ENCODE results near the gene CAMK2G.
A peak's percentile ranks its signal among the peaks of the same experiment; 100 is the strongest.
"Not testable (repeated sequence)": the region's sequence is repeated elsewhere in the genome, so short reads cannot be mapped to it uniquely, and the experiment has no call there.

CAMK2G gene

GRCh38 chr10:73874267-73875138 lies at the start of gene CAMK2G:
Gene CAMK2G, minus strand, starts transcription at chr10:73874555. Its CDS starts 94 bp downstream, at chr10:73874461.
- H3K4me3 ChIP-seq (ENCODE audit: low read depth, low read length): peak within 1 kb of the TSS; percentile 63
- DNase-seq (ENCODE audit: low read depth): peak; percentile 45

DNA sequence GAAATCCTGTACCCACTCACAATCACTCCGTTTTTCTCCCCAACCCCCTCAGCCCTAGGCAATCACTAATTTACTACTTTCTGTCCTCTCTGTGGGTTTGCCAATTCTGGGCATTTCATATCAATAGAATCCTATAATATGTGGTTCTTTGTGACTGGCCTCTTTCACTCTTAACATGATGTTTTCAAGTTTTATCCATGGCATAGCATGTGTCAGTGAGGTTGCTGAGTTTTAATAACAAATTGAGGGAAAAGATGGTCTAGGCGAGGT lies 48.4 kb upstream of the CAMK2G start:
- no peak for DNase-seq (ENCODE audit: low read depth)

DNA sequence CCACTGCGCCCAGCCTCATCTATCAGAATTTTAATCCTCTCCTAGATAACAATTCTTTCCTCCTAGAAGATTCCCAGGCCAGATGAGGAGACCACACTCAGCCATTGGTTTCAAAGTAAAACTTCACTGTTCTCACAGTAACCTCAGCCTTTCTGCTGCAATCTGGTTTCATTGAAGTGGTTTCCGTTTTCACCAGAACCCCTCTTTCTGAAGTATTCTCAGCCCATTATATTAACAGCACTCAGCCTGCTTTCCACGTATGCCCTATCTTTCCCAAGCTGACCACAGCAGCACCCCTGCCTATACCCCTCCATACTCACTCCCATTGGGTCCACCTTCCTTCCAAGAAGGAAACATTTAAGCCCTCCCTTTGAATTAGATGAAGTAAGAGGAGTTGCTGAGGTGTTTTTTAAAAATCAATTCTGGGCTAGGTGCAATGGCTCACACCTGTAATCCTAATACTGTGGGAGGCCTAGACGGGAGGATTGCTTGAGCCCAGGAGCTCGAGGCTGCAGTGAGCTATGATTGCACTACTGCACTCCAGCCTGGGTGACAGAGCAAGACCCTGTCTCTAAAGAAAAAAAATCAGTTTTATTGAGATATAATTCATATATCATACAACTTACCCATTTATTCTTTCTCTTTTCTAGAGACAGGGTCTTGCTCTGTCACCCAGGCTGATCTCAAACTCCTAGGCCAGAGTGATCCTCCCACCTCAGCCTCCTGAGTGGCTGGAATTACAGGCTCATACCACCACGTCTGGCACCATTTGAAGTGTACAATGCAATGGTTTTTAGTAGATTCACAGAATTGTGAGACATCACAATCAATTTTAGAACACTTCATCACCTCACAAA lies 47.9 kb upstream of the CAMK2G start:
- no peak for DNase-seq (ENCODE audit: low read depth)
- no peak overlapping the region for H3K4me3 ChIP-seq (ENCODE audit: low read depth, low read length)

More for the DNA sequence above, 48.4 kb upstream of the CAMK2G start:
- H3K4me3 ChIP-seq (ENCODE audit: low read depth, low read length): no peak overlapping the region

DNA sequence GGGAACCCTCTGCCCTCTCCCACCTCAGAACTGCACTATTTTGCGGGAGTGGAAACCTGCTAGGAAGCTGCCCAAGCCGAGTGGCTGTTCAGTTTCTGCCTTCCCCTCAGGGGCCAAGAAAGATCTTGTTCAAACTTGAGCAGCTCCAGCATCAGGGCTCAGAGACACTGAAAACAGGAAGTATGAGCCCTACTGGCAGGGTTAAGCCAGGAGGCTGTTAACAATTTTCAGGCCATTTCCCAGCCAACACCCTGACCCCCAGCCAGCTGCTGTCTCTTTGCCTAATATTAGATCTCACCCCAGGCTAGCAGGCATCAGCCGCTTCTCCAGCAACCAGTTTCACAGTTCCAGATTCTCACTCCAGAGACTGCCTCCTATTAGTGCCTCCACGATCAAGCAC lies 45.7 kb upstream of the CAMK2G start:
- H3K4me3 ChIP-seq (ENCODE audit: low read depth, low read length): no peak overlapping the region
- no peak for DNase-seq (ENCODE audit: low read depth)

DNA sequence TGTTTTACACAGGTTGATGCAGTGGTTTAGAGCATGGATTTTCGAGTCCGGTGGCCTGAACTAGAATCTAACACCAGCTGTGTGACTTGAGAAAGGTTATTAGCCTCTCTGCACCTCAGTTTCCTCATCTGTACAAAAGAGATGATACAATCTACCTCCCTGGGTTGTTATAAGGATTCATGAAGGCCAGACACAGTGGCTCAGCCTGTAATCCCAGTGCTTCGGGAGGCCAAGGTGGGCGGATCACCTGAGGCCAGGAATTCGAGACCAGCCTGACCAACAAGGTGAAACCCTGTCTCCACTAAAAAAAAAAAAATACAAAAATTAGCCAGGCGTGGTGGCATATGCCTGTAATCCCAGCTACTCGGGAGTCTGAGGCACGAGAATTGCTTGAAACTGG lies 45.1 kb upstream of the CAMK2G start:
- not testable (repeated sequence) for DNase-seq (ENCODE audit: low read depth); H3K4me3 ChIP-seq (ENCODE audit: low read depth, low read length)

- DNase-seq (ENCODE audit: low read depth): no peak
- H3K4me3 ChIP-seq (ENCODE audit: low read depth, low read length): no peak overlapping the region
Measured at GRCh38 chr10:73917566-73918305, 43.4 kb upstream of the CAMK2G start.

DNA sequence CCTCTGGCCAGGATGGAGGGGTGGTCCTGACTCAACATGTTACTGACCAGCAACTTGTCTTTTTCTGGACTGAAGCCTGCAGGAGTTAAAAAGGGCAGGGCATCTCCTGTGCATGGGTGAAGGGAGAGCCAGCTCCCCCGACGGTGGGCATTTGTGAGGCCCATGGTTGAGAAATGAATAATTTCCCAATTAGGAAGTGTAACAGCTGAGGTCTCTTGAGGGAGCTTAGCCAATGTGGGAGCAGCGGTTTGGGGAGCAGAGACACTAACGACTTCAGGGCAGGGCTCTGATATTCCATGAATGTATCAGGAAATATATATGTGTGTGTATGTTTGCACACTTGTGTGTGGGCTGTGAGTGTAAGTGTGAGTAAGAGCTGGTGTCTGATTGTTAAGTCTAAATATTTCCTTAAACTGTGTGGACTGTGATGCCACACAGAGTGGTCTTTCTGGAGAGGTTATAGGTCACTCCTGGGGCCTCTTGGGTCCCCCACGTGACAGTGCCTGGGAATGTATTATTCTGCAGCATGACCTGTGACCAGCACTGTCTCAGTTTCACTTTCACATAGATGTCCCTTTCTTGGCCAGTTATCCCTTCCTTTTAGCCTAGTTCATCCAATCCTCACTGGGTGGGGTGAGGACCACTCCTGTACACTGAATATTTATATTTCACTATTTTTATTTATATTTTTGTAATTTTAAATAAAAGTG lies 42.6 kb upstream of the CAMK2G start:
- H3K4me3 ChIP-seq (ENCODE audit: low read depth, low read length): no peak overlapping the region
- DNase-seq (ENCODE audit: low read depth): no peak

DNA sequence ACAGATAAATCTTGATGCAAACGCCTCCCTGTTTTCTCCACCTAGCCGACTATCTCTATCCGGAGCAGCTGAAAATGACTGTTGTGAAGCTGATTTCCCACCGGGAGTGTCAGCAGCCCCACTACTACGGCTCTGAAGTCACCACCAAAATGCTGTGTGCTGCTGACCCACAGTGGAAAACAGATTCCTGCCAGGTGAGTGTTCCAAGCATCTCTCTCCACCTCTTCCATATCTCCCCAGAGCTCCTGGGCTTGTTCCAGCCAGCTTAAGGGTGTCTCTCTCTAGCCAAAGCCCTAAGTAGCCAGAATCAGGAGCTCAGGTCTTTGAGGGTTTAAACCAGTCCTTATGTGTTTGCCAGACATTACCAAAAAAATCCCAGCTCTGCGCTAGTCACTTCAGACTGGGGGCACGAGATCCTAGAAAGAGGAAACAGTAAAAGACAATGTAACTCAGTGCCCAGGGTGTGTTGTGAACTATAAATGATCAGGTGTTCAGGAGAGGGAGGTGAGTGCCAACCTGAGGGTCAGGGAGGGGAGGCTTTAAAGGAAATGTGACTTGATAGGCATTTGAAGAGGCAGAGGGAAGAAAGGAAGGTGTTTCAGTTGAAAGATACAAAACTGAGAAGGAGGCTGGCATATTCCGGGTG lies 41.0 kb upstream of the CAMK2G start:
- H3K4me3 ChIP-seq (ENCODE audit: low read depth, low read length): no peak overlapping the region
- no peak for DNase-seq (ENCODE audit: low read depth)

DNA sequence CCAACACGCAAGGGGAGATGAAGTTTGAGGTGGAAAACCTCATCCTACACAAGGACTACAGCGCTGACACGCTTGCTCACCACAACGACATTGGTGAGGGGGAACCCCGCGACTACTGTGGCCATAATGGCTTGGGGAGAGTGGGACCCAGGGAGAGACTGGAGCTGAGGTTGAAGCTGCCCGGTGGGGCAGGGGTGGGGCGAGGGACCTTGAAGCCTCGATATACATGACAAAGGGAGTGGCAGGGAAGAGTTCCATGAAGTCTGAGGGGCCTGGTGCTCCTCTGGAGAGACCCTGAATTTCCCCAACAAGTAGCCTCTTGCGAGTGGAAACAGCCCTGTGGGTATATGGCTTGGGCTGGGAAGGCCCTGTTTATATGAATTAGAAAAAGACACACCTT lies 39.7 kb upstream of the CAMK2G start:
- H3K4me3 ChIP-seq (ENCODE audit: low read depth, low read length): peak overlapping the region; percentile 22
- DNase-seq (ENCODE audit: low read depth): no peak

- no peak for DNase-seq (ENCODE audit: low read depth)
- H3K4me3 ChIP-seq (ENCODE audit: low read depth, low read length): peak overlapping the region; percentile 67
Measured at GRCh38 chr10:73911553-73912004, 37.2 kb upstream of the CAMK2G start.

- peak within 1 kb of the TSS; percentile 67 for H3K4me3 ChIP-seq (ENCODE audit: low read depth, low read length)
- no peak for DNase-seq (ENCODE audit: low read depth)
Measured at GRCh38 chr10:73910764-73911552, 36.6 kb upstream of the CAMK2G start, which contains the start of gene PLAU. Gene PLAU, plus strand, starts transcription at chr10:73911132. Its CDS starts 424 bp downstream, at chr10:73911556.

DNA sequence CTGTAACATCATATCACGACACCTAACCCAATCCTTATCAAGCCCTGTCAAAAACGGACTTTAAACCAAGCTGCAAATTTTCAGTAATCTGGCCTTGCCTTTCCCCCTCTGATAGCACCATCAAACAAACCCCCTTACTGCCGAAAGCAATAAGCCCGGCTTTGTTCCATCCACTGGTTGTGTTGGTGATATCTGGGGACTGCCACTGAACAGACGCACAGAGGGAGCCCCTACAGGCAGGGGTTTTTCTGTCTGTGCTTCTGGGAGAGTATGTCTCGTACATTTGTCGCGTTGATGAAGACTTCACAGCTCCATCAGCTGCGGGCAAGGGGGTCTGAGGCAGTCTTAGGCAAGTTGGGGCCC lies 36.0 kb upstream of the CAMK2G start:
- DNase-seq (ENCODE audit: low read depth): no peak
- peak overlapping the region; percentile 67 for H3K4me3 ChIP-seq (ENCODE audit: low read depth, low read length)

DNA sequence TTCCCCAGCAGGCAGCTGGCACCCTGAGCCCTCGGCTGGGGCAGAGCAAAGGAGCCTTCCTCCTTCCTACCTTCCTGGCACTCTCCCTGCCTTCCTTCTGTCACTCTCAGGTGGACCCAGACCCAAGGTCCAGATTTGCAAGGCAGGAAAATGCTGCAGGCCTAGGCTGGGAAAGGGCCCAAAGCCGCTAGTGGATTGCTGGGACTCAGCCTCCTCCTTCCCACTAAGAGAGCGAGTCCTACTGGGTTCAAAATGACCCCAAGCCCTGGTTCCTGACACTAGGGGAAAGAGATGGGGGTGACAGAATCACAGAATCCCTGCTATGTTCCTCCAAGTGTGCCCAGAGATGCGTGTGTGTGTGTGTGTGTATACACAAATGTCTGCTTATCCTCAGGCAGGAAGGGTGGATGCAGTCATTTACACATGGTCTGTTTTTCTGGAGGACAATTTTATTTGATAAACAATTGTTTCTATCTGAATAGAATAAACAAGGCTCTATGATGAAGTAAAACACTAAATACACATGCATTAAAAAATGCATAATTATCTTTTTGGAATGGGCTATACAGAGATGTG lies 35.3 kb upstream of the CAMK2G start:
- DNase-seq (ENCODE audit: low read depth): no peak
- no peak overlapping the region for H3K4me3 ChIP-seq (ENCODE audit: low read depth, low read length)

- no peak overlapping the region for H3K4me3 ChIP-seq (ENCODE audit: low read depth, low read length)
Measured at GRCh38 chr10:73908853-73909539, 34.6 kb upstream of the CAMK2G start.

GRCh38 chr10:73907841-73908517 lies 33.6 kb upstream of the CAMK2G start:
- no peak overlapping the region for H3K4me3 ChIP-seq (ENCODE audit: low read depth, low read length)
- peak; percentile 80 for DNase-seq (ENCODE audit: low read depth)

More at GRCh38 chr10:73908853-73909539, 34.6 kb upstream of the CAMK2G start:
- peak; percentile 74 for DNase-seq (ENCODE audit: low read depth)

Data from skeletal muscle cell (primary cell).